ENCODE data around the gene MAP4K5.

MAP4K5 gene

DNA sequence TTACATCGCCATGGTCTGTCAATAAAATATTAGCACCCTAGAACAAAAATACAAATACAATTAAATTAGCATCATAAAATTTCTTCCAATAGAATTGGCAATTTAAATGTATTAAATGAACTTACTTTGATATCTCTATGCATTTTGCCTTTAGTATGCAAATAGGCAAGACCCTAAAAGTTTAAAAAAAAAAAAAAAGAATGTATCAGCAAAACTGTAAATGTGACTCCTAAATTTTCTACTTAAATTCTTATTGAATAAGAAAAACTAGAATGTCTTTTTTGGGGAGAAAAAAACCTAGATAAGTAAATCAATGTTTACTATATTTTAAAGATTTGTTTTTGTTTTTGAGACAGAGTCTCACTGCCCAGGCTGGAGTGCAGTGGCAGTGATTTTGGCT, 56.2 kb downstream of the MAP4K5 start:
- ATAC-seq: no peak
- no peak for DNase-seq

DNA sequence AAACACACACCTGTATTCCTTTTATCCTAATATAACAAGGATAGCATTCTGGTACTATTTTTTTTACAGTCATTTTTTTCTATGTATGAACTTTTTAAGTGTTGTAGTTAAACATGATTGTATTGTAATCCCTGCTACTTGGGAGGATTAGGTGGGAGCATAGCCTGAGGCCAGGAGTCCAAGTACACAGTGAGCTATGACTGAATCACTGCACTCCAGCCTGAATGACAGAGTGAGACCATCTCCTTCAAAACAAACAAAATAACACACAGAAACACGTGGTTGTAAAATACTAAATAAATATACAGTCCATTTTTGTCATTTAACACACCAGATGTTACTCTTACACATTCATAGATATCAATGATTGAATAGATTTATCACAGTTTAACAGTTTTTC, 56.9 kb downstream of the MAP4K5 start:
- no peak for ATAC-seq
- DNase-seq: no peak

DNA sequence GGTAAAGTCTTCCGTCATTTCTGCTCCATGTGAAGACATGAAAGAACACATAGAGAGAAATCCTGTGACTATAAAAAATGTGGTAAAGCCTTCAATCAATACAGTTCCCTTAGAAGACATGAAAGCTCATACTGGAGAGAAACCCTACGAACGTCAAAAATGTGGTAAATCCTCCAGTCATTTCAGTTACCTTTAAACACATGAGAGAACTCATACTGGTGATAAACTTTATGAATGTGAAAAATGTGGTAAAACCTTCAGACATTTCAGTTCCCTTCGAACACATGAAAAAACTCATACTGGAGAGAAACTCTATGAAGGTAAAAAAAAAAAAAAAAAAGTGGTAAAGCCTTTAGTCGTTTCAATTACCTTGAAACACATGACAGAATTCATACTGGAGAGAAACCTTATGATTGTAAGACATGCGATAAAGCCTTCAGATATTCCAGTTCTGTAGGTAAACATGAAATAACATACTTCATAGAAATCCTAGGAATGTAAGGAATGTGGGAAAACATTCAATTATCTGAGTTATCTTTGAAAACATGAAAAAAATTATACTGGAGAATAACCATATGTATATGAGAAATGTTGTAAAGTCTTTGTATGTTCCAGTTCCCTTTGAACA, 60.4 kb downstream of the MAP4K5 start:
- DNase-seq (no peak), ATAC-seq (no peak)

DNA sequence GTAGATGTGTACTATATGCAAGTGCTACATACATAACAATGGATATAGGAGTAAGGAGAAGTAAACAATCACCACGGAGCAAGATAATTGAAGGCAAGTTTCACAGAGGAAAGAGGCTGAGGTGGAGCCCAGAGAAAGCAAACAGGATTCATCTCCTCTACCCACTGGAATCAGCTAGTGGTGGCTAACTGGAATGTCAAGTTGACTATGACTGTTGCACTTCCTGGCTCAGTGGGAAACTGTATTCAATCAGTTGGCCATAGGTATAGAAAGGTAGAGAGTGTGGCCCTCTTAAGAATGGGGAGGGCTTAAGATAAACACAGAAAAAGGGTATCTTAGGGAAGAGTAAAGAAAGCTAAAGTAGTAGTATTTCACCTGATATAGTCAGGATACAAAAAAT, 62.4 kb downstream of the MAP4K5 start:
- no peak for ATAC-seq
- DNase-seq: no peak

DNA sequence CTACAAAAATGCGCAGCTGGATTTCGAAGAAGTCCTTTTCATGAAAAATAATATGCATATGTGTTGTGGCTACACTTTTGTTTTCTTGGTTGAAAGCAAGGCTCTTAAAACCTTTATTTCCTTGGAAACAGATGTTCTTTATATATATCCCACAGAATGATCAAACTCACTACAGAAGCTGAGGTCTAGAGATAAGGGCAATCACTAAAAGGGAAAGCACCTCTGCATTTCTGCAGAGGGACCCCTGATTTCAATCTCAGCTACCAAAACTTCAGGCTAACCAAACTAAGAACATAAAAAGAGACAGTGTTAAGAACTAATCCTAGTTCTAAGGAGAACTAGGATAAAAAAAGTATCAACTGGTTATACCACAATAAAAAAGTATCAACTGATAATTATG, 70.3 kb downstream of the MAP4K5 start:
- no peak for ATAC-seq
- DNase-seq: no peak

DNA sequence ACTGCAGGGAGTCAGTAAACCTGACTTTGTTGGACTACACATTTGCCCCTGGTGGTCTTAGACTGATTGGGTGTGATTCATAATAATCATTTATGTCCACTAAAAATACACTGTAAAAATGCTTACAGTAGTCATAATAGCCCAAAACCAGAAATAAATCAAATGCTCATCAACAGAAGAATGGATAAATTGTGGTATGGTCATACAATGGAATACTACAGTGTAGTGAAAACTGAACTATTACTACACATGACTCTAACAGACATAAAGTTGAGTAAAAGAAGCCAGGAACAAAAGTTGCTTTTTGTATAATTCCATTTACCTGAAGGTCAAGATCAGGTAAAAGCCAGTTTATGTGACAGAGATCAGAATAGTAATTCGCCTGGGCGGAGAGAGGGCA, 78.5 kb downstream of the MAP4K5 start:
- DNase-seq: no peak
- ATAC-seq: no peak

DNA sequence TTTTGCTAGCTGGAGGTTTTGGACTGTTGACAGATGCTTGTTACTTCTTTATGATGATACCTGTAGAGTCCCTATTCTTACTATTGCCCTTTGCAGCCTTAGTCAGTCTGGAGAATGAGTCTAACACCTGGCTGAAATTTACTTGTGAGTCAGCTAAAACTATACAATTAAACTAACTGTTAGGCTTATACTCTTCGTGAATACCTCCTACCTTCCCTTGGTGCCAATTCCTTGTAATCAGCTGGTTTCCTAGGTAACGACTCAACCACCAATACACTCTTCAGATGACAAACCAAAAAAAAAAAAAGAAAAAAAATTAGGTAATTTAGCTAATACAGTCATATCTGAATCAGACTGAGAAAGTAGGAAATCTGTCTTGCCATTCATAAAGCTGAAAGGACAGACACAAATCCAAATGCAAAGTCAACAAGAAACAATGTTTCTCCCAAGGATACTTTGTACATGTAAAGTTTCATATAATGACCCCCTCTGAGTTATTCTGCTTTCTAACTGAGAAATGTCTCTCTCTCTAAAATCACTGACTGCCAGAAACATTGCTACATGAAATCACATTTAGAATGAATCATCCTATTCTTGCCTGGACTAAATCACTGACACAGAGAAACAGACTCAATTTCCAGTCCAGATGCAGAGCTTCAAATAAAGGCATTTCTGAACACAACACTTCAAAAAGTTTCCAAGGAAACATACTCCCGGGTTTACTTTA, 79.2 kb downstream of the MAP4K5 start:
- DNase-seq (no peak), ATAC-seq (peak; percentile 36)

DNA sequence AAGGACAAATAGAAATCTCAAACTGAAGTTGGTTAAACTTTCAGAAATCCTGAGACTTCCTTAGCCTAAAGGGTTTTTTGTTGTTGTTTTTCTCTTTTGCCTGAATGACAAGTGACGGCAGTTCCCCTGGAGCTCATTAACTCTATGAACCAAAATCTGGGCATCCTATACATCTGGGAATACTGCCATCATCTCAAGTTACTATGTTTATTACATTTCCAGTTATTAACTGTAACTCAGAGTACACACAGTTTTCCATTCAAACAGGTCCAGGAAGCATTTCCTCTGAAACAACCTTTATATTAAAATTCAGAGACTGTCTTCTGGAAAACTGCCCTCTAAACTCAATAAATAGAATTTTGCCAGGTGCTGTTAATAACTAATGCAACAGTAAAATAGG, 80.1 kb downstream of the MAP4K5 start:
- ATAC-seq (no peak), DNase-seq (no peak)

DNA sequence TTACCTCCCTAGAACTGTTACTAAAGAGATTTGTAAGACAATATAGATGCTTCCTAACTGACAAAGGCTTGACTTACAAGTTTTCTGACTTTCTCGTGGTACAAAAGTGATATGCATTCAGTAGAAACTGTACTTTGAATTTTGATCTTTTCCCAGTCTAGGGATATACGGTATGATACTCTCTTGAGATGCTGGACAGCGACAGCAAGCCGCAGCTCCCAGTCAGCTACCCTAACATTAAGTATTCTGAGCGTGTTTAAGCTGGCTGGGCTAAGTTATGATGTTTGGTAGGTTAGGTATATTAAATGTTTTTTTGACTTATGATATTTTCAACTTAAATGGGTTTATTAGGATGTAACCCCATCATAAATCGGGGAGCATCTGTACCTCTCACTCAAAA, 80.5 kb downstream of the MAP4K5 start:
- DNase-seq (no peak), ATAC-seq (no peak)

DNA sequence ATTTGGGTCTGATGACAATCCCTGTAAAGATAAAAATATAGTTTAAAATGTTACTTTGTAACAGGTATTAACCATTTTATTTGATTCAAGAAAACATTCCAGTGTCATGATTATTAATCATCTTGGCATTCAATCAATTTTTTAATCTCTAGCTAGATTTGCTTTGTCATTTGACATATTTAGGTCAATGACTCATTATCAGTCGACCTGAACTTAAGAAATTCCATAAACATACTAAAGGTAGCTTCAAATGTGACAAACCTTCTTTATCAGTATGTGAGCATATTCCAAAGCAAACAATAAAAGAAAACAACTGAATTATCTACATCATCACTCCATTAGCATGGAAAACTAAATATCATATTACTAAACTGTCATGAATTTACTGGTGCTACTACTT, 84.9 kb downstream of the MAP4K5 start:
- DNase-seq (no peak), ATAC-seq (no peak)

DNA sequence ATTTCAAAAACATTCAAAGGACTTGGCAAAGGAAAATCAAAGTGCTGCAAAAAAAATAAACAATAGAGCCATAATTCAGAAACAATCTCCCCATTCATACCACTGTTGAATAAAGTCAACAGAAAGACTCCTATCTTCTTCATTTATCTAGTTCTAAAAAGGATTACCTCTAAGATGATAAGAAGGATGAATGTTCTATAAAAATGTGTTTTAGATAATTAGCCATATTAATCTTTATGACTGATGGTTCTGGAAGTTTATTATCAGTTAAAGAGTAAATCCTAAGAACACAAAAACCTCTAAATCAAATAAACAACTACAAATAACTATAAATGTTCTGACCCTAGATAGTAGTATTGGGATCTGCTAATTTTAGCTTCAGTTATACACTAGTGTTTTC, 97.8 kb downstream of the MAP4K5 start:
- no peak for DNase-seq
- no peak for ATAC-seq

DNA sequence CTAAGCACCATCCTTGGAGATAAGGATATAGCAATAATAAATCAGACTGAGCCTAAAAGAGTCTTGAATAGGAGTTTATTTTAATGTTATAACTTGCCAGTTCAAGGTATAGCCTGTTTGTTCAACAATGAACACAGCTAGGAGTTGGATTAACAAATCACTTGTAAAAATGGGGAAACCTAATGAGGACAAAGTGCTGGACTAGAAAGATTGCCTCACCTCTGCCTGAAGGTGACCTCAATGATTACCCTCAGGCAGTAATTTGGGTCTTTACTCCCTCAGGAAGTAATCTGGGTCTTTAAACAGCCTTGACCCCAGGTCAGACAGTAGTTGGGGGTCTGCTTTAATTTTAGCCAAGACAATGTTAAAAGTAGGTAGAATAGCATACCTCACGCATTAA, 100.2 kb downstream of the MAP4K5 start:
- no peak for DNase-seq
- no peak for ATAC-seq

DNA sequence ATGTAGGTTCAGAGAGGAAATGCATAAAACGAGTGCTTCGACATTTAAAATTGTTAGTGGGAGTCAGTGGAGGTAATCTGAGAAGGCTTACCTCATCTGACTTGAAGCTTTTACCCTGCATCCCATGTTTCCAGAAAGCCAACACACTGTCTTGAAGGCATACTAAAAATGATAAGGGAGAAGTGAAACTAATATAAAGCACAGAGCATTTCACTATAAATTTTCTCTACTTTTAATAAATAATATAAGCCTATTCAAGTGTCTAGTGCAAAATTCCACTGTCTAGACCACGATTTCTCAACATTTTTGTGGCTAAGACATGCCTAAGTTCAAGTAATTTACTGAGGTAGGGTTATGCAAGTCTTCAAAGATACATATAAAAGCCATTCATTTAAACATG, 106.6 kb downstream of the MAP4K5 start:
- ATAC-seq (no peak), DNase-seq (no peak)

DNA sequence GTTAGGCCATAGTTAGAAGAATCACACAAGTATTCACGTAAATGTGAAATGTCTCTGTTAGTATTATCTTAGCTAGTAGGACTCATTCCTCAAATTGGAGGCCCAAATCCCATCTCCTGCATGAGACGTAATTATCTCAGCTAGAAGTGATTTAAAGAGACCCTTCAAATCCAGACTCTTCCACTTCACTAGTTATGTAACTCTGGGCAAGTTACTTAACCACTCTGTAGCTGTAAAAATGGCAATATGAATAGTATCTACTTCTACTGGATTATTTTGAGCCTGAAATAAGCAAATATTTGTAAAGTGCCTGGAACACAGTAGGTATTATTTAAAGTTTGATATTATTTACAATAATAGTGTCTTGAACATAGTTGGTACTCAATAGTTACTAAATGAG, 107.3 kb downstream of the MAP4K5 start:
- no peak for ATAC-seq
- no peak for DNase-seq

DNA sequence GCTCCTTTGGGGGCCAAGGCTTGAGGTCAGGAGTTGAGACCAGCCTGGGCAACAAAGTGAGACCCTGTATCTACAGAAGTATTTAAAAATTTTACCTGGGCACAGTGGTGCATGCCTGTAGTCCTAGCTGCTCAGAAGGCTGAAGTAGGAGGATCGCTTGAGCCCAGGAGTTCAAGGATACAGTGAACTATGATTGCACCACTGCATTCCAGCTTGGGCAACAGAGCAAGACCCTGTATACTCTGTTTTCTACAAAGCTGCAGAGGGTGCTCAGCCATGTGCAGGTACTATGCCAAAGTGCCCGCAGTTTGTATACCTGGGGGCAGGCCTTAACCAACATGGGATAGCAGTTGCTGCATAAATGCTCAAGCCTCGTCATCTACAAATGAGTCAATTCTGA, 108.8 kb downstream of the MAP4K5 start:
- no peak for DNase-seq
- ATAC-seq: no peak

DNA sequence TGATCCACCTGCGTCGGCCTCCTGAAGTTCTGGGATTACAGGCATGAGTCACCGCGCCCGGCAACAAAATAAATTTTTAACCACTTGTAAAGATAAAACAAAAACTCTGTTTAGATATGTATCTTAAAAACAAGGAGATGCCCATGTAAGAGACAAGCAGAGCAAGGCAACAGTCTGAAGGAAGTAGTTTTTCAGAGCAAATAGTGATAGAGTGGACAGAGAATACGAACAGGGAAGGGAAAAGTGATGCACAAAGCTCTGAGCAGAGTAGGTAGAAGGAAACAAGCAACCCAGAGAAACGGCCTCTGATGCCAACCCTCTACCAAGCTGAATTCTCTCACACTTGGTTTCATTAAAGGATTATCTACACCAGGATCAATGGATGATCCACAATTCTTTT, 110.9 kb downstream of the MAP4K5 start:
- no peak for DNase-seq

DNA sequence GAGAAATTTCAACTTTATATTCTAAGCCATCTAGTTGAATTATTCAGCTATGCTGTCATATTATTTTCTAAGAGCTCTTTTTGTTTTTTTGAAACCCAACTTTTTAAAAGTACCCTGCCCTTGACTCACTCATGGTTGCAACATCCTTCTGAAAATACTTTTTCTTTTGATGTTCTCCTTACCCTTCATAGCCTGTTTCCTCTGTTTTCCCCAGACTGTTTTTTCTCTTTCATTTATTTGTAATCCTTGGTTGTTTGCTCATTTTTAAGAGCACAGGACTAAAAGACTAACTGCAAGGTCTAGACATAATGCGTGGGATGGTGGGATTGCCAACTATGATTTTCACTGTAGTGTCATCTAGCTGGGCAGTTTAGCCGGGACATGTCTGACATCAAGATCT, 114.5 kb downstream of the MAP4K5 start:
- no peak for ATAC-seq

More for the DNA sequence above, 110.9 kb downstream of the MAP4K5 start:
- ATAC-seq: no peak

DNA sequence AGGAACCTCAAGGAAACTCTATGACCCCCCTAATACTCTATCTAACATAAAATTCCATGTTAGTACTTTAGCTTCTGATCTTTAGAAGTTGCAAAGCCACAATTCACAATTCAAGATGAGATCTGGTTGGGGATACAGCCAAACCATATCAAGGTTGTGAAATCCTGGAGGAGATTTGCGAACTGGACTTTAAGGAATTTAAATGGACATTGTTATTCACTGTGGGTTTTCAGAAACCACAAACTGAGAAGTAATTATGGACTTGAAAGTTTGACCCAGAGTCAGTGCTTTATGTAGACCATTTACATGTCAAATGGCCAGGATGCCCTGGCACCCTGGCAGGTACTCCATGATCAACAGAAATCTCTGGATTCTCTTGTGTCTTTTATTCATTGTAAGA, 121.4 kb downstream of the MAP4K5 start:
- ATAC-seq (no peak), DNase-seq (no peak)

More for the DNA sequence above, 114.5 kb downstream of the MAP4K5 start:
- DNase-seq: no peak

DNA sequence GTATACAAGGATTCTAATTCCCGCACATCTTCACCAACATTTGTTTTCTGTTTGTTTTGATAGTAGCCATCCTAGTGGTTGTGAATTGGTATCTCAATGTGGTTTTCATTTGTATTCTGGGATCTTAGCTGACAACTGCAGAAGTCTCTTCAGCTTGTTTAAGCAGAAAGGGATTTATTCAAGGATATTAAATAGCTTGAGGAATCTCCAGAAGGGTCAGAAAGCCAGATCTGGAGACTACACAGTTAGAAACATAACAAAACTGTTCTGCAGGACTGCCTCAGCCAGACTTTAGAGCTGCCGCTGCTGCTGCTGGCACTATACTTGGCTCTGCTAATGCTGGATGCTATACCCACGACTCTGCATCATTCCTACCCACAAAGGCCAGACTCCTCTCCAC, 122.3 kb downstream of the MAP4K5 start:
- DNase-seq: no peak
- ATAC-seq: no peak

DNA sequence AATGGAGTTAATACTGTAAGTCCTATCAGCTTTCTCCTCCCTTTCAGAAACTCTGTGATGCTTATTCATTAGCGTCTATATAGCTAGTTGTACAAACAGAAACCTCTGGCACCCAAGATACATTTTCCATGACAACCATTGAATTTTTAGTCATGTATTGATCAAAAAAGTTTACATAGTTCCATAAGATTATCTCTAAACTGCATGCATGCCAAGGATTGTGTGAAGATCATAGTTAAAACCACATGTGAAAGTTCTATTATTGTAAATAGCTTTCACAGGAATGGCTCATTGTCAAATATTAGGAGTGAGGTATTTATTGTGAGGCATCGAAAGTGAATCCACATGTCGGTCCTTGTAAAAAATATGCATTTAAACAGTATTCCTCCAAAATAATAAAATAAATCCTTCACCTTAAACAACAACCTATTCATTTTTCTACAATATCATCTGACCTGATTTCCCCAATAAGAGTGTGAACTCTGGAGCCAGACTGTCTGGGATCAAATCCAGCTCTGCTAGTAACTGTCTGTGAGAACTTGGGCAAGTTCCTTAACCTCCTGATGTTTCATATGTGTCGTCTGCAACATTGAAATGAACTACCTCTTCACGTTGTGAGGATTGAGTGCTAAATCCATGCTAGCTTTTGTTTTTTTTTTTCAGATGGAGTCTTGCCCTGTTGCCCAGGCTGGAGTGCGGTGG, 125.1 kb downstream of the MAP4K5 start:
- ATAC-seq (no peak), DNase-seq (no peak)

DNA sequence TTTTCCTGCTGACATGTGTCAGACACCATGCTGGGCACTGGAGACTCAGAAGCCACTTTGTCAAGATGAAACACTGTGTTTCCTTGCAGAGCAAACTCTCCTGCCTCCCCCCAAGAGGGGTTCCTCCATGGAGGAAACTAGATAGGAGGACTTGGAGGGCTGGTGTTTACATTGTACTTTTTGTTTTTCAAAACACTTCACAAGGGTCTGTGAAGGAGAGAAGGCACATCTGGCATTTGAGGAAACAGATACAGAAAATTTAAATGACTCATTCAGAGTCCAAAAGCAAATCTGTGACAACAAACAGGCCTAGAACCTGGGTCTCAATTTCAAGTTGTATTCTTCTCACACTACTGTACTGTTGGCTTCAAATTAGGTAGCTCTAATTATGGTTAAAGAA, 128.9 kb downstream of the MAP4K5 start:
- no peak for ATAC-seq

DNA sequence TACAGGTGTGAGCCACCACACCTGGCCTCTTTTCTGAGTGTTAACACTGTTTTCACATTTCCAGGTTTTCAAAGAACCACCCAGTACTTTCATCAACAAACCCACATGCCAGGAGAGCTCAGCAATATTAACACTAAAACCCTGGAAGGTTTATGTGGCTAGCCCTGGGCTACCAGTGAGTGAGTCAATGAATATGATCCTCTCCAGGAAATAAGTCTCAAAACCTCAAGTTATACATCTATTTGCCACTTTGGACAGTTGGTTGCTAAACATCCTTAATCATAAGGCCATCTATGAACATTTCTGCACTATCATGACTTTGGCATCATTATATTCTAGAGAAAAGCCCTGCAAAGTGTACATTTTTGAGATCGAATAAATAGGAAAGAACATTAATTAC, 129.4 kb downstream of the MAP4K5 start:
- DNase-seq (no peak), ATAC-seq (no peak)

More for the DNA sequence above, 128.9 kb downstream of the MAP4K5 start:
- no peak for DNase-seq

DNA sequence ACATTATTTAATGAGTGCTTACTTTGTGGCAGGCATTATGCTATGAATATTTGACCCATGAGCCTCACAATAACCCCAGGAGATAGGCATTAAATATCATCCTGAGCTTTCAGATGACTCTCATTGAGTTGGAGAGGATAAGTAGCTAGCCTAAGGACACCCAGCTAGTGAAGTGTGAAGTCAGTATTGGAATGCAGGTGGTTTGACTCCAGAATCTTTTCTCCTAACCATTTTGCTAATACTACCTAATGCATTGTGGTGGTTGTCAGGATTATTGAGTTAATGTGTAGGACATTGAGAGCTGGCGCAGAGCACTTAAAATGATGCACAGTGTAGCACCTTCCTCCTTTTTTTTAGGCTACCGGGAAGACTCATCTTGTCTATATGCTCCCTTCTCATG, 131.9 kb downstream of the MAP4K5 start:
- ATAC-seq: no peak
- no peak for DNase-seq
